Measurements from ENCODE around the gene IFT122.
"Not testable (repeated sequence)": the region's sequence is repeated elsewhere in the genome, so short reads cannot be mapped to it uniquely, and the experiment has no call there.

DNA sequence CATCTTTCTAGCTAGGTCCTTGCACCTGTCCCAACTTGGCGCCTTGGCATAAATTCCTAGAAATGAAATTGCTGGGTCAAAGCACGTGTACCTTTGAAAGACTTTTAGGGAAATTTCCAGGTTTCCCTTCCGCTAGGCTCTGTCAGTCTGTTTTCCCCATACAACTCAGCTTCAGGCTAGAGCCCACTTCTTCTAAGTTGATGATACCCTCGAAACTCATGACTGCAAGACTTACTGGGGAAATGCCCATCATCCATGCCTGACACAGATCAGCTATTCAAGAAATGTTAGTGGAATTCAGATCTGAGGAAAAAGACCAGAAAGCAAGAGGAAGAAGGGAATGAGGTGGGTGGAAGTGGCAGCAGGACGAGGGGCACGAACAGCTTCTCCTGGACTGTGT lies 45.1 kb downstream of the IFT122 start:
- TF ChIP-seq, protein P1, sequence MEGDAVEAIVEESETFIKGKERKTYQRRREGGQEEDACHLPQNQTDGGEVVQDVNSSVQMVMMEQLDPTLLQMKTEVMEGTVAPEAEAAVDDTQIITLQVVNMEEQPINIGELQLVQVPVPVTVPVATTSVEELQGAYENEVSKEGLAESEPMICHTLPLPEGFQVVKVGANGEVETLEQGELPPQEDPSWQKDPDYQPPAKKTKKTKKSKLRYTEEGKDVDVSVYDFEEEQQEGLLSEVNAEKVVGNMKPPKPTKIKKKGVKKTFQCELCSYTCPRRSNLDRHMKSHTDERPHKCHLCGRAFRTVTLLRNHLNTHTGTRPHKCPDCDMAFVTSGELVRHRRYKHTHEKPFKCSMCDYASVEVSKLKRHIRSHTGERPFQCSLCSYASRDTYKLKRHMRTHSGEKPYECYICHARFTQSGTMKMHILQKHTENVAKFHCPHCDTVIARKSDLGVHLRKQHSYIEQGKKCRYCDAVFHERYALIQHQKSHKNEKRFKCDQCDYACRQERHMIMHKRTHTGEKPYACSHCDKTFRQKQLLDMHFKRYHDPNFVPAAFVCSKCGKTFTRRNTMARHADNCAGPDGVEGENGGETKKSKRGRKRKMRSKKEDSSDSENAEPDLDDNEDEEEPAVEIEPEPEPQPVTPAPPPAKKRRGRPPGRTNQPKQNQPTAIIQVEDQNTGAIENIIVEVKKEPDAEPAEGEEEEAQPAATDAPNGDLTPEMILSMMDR (conservative IDR thresholded peaks at IDR 0.05; ENCODE audit: low read depth, low read length) = not testable (repeated sequence)
- not testable (repeated sequence) for TF ChIP-seq CHD1 (IDR thresholded peaks at IDR 0.05; ENCODE audit: low read depth, low read length); POLR2A (IDR thresholded peaks at IDR 0.05; ENCODE audit: low read depth, low read length); RCOR1 (IDR thresholded peaks at IDR 0.05; ENCODE audit: insufficient replicate concordance, low read length); RFX5 (IDR thresholded peaks at IDR 0.05; ENCODE audit: low read depth, low read length); NFE2L2 (IDR thresholded peaks at IDR 0.05; ENCODE audit: low read depth, low read length); CEBPB (IDR thresholded peaks at IDR 0.05; ENCODE audit: low read depth, low read length); MXI1 (IDR thresholded peaks at IDR 0.05; ENCODE audit: borderline replicate concordance, low read depth, low read length); MAZ (IDR thresholded peaks at IDR 0.05; ENCODE audit: borderline replicate concordance, low read depth, low read length); RAD21 (IDR thresholded peaks at IDR 0.05; ENCODE audit: low read length)
- TF ChIP-seq, protein P2, sequence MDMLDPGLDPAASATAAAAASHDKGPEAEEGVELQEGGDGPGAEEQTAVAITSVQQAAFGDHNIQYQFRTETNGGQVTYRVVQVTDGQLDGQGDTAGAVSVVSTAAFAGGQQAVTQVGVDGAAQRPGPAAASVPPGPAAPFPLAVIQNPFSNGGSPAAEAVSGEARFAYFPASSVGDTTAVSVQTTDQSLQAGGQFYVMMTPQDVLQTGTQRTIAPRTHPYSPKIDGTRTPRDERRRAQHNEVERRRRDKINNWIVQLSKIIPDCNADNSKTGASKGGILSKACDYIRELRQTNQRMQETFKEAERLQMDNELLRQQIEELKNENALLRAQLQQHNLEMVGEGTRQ (IDR thresholded peaks at IDR 0.05; ENCODE audit: low read depth, low read length) = not testable (repeated sequence)
- TF ChIP-seq, protein P3, sequence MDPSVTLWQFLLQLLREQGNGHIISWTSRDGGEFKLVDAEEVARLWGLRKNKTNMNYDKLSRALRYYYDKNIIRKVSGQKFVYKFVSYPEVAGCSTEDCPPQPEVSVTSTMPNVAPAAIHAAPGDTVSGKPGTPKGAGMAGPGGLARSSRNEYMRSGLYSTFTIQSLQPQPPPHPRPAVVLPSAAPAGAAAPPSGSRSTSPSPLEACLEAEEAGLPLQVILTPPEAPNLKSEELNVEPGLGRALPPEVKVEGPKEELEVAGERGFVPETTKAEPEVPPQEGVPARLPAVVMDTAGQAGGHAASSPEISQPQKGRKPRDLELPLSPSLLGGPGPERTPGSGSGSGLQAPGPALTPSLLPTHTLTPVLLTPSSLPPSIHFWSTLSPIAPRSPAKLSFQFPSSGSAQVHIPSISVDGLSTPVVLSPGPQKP (IDR thresholded peaks at IDR 0.05; ENCODE audit: borderline replicate concordance, low read depth, low read length) = not testable (repeated sequence)

Data from IMR-90 (cell line).